GM19328 (cell line): ENCODE results near the gene MAB21L4.

Source experiments
- ATAC-seq: cut with Tn5 transposase; IDR thresholded peaks from one replicate; pipeline ENCODE4 v1.9.1; 2021; ENCODE audit warnings: mild to moderate bottlenecking, moderate library complexity; ENCODE audit not compliant: unreplicated experiment

Gene MAB21L4

GRCh38 chr2:240898108-240898730 is 2.3 kb upstream of the MAB21L4 start:
- no peak for ATAC-seq

GRCh38 chr2:240896871-240897692 is 1.1 kb upstream of the MAB21L4 start:
- no peak for ATAC-seq

DNA sequence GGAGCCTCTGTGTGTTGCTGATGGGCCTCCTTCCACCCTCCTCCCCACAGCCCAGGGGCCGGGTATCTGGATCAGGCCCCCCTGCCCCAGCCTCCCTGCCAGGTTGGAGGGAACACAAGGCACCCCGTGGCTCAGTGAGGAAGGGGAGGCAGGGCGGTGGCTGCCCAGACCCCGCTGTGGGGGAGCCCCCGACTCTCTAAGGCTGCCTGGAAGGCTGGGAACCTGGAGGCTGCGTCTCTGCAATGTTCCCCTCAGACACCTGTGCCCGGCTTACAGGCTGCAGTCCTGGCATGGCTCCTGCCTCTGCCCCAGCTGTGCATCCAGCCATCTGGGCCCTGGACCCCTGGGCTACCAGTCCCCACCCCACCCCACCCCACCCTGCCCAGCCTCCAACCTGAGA is 438 bp upstream of the MAB21L4 start:
- ATAC-seq, result no peak

GRCh38 chr2:240894836-240895558 is 959 bp downstream of the MAB21L4 start:
- ATAC-seq, result no peak

DNA sequence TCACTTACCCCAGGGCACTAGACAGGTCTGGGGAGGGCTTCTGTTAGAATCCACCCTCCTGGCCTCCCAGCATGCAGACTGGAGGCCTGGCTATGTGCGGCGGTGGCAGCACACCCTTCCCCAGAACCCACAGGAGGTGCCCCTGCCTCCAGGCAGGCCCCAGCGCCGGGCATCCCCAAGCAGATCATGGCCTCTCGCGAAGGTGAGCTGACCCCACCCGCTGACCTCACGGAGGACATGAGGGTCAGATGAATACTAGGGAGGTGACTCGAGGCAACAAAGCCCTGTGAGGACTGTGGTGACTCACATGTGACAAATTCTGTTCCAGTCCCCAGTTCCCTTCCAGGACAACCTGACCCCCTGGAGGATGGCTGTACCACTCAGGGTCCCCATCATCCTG is 1.9 kb downstream of the MAB21L4 start:
- no peak for ATAC-seq

DNA sequence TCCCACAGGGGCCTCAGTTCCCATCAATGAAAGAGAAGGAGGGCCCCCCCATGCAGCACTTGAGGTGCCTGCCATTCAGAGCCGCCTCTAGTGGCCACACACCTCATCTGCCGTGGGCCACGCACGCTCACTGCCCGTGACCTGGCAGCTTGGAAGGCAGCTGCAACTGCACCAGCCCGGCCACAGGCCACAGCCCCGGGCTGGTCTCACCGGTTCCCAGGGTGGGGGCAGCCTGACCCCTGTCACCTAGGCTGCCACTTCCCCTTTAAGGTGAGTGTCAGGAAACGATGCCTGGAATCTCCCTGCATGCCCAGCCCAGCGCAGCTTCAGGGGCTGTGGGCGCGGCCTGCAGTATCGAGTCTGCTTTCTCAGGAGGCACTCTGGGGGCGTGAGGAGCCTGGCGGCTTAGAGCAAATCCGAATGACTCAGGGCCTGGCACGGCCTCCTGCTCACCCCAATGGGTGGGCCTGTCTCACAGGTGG is 2.6 kb downstream of the MAB21L4 start:
- no peak for ATAC-seq

GRCh38 chr2:240892925-240893324 is 3.0 kb downstream of the MAB21L4 start:
- ATAC-seq, result no peak

DNA sequence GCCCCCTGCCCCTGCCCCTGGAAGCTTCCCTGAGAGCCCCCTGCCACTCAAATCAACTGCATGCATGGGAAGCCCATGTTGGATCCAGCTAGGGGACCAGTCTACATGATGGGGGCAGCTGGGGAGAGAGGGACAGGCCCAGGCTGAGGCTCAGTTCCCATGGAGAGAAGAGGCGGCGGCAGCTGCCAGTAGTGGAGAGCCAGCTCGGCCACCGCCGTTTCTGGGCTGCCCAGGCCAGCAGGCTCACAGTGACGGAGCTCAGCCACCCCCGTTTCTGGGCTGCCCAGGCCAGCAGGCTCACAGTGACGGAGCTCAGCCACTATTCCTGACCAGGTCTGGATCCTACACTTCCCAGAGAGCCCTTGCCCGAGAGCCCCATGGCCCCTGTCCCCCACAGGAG is 3.6 kb downstream of the MAB21L4 start:
- ATAC-seq, result no peak

DNA sequence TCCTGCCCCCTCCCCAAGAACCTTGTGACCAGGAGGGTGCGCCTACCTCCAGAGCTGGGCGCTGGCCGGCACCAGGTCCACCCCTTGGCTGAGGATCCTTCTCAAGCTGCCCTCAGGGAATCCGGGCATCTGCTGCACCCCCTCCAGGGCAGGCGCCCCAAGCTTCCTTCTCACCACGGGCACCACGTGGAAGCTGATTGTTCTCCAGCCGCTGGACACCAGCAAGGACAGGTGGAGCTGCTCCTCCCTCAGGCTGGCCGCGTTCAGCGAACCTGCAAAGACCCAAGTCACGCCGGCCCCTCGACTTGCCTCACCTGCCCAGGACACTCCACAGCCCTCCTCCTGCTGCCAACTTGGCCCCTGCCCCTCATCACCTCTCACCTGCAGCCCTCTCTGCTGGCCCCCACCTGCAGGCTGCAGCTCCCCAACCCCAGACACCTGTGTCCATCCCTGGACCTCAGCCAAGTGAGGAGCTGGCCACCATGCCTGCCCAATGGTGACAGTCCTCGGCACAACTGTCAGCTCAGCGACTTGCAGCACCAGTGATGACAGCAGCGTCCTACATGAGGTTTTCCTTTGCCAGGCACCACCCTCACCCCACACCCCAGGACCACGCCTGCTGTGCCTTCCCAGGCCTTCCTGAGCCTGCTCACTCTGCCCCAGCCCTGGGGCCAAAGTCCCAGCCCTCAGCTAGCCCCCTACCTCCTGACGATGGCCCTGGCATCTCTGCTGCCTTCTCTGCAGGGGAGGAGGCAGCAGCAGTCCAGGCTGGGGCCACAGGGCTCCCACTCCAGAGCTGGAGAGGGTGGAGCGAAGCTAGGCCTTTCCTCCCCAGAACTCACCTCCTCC is 4.2 kb downstream of the MAB21L4 start:
- ATAC-seq, result no peak

GRCh38 chr2:240890691-240891090 is 5.3 kb downstream of the MAB21L4 start:
- no peak for ATAC-seq

- ATAC-seq, result no peak
Measured at GRCh38 chr2:240889601-240890560, 6.1 kb downstream of the MAB21L4 start.

DNA sequence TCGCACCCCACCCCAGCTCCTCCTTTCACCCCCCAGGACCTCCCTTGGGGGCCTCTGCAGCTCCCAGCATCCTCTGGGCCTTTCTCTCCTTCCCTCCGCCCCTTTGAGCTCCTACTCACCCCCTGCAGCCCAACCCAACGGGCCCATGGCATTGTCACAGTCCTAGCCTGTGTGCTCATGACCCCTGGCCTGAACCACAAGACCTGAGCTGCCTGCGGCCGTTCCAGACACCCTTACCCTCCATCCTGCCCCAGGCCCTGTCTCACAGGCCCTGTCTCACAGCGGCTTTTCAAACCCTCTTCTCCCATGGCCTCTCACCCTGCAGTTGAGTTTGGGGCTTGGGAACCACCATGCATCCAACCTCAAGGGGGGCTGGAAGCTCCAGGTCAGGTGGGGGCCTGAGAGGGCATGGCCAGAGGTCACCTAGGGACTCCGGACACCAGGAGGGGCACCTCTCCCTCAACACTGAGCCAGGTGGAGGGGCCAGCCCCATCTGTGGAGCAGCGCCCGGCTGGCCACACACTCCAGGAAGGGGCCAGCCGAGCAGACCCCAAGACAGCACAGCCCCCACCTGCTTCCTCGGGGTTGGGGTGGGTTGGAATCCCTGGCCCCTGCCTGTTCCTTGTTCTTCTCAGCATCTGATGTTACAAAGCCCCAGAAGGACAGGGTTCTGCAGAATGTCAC is 6.9 kb downstream of the MAB21L4 start:
- no peak for ATAC-seq

DNA sequence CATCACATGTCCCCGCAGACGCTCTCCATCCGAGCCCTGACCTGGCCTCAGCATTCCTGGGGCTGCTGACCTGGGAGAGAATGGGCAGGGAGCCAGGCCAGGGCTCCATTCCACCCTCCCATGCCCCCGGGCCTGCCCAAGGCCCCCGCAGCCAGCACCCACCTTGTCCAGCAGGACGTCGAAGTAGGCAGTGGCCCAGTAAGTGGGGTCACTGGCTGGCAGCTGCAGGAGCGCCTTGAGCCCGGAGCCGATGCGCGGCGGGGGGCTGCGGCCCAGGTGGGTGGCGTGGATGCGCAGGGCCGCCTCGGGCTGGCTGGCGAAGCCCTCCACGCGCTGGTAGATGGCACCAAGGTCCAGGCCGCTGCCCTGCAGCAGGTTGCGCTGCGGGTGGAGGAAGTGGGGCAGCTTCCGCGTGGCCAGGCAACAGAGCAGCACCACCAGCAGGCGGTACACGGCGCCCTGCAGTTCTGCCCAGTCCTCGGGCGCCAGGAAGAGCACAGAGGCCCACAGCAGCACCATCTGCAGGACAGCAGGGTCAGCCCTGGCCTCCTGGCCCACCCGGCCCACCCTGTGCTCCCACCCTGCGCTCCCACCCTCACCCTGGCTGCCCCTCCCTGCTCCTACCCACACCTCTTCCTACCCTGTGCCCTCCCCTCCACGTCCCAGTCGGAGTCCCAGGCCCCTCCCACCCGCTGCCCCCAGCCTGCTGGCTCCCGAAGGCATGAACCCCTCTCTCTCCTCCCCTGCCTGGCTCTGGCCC is 7.6 kb downstream of the MAB21L4 start:
- no peak for ATAC-seq

GRCh38 chr2:240887631-240888030 is 8.3 kb downstream of the MAB21L4 start:
- no peak for ATAC-seq

- ATAC-seq, result no peak
Measured at GRCh38 chr2:240886678-240887609, 9.0 kb downstream of the MAB21L4 start.

DNA sequence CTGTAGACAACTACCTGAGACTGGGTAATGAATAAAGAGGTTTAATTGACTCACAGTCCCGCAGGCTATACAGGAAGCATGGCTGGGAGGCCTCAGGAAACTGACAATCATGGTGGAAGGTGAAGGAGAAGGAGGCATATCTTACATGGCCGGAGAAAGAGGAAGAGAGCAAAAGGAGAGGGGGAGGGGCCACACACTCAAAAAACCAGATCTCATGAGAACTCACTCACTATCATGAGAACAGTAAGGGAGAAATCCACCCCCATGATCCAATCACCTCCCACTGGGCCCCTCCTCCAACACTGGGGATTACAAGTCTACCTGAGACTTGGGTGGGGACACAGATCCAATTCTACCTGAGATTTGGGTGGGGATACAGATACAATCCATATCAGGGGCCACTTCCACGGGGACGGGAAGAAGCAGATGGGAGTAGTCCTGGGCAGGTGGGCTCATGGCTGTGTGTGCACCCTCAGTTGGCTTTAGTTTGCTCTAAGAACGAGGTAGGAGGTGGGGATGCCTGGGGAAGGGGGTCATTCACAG is 9.9 kb downstream of the MAB21L4 start:
- no peak for ATAC-seq

GRCh38 chr2:240885566-240885965 is 10.4 kb downstream of the MAB21L4 start:
- ATAC-seq, result no peak
